ENCODE results near the gene PRH1.

PRH1 gene

GRCh38 chr12:10884086-10884725, at the start of gene PRH1:
PRH1 (minus strand) TSS chr12:10884255; CDS start chr12:10884217, 38 bp downstream.
- no peak for DNase-seq (ENCODE audit: low spot score)

- no peak for DNase-seq (ENCODE audit: low spot score)
Measured at GRCh38 chr12:10928746-10929286, 44.8 kb upstream of the PRH1 start, which contains the start of gene PRH2. PRH2 (plus strand) TSS chr12:10929236; CDS start chr12:10929274, 38 bp downstream.

GRCh38 chr12:10926269-10926668, 42.2 kb upstream of the PRH1 start:
- no peak for DNase-seq (ENCODE audit: low spot score)

GRCh38 chr12:10919809-10920208, 35.8 kb upstream of the PRH1 start:
- DNase-seq (ENCODE audit: low spot score), result no peak

- DNase-seq (ENCODE audit: low spot score), result no peak
Measured at GRCh38 chr12:10910380-10910779, 26.3 kb upstream of the PRH1 start.

GRCh38 chr12:10909462-10909861, 25.4 kb upstream of the PRH1 start, which contains the start of gene TAS2R13:
TAS2R13 (minus strand) TSS chr12:10909562; CDS start chr12:10909298, 264 bp downstream.
- DNase-seq (ENCODE audit: low spot score), result no peak

- no peak for DNase-seq (ENCODE audit: low spot score)
Measured at GRCh38 chr12:10904686-10905085, 20.6 kb upstream of the PRH1 start.

GRCh38 chr12:10901427-10901826, 17.4 kb upstream of the PRH1 start:
- no peak for DNase-seq (ENCODE audit: low spot score)

- no peak for DNase-seq (ENCODE audit: low spot score)
Measured at GRCh38 chr12:10900972-10901371, 16.9 kb upstream of the PRH1 start.

GRCh38 chr12:10900530-10900929, 16.5 kb upstream of the PRH1 start:
- DNase-seq (ENCODE audit: low spot score), result no peak

- no peak for DNase-seq (ENCODE audit: low spot score)
Measured at GRCh38 chr12:10896854-10897253, 12.8 kb upstream of the PRH1 start.

GRCh38 chr12:10891937-10892336, 7.9 kb upstream of the PRH1 start:
- DNase-seq (ENCODE audit: low spot score), result no peak

GRCh38 chr12:10889226-10889625, 5.2 kb upstream of the PRH1 start:
- DNase-seq (ENCODE audit: low spot score), result no peak

GRCh38 chr12:10873378-10873777, 10.7 kb downstream of the PRH1 start:
- no peak for DNase-seq (ENCODE audit: low spot score)

GRCh38 chr12:10867381-10867780, 16.7 kb downstream of the PRH1 start:
- DNase-seq (ENCODE audit: low spot score), result no peak

- DNase-seq (ENCODE audit: low spot score), result no peak
Measured at GRCh38 chr12:10863512-10864218, 20.4 kb downstream of the PRH1 start.

- DNase-seq (ENCODE audit: low spot score), result no peak
Measured at GRCh38 chr12:10861366-10861765, 22.7 kb downstream of the PRH1 start.

GRCh38 chr12:10855807-10856206, 28.2 kb downstream of the PRH1 start:
- no peak for DNase-seq (ENCODE audit: low spot score)

GRCh38 chr12:10853776-10854175, 30.3 kb downstream of the PRH1 start:
- no peak for DNase-seq (ENCODE audit: low spot score)

GRCh38 chr12:10851243-10851858, 32.7 kb downstream of the PRH1 start:
- DNase-seq (ENCODE audit: low spot score), result no peak

- DNase-seq (ENCODE audit: low spot score), result no peak
Measured at GRCh38 chr12:10849425-10849878, 34.6 kb downstream of the PRH1 start, which contains the start of gene PRR4. PRR4 (minus strand) TSS chr12:10849475; CDS start chr12:10849437, 38 bp downstream.

GRCh38 chr12:10847744-10848143, 36.3 kb downstream of the PRH1 start:
- DNase-seq (ENCODE audit: low spot score), result no peak

- no peak for DNase-seq (ENCODE audit: low spot score)
Measured at GRCh38 chr12:10842862-10843261, 41.2 kb downstream of the PRH1 start.
